Hepatic stellate cell (primary cell): ENCODE results near the gene MINK1.
A peak's percentile ranks its signal among the peaks of the same experiment; 100 is the strongest.
"Not testable (repeated sequence)": the region's sequence is repeated elsewhere in the genome, so short reads cannot be mapped to it uniquely, and the experiment has no call there.

Experiments
- DNase-seq: peaks from one replicate; pipeline ENCODE4 v3.0.0; 2011; ENCODE audit warnings: low spot score

The MINK1 gene

DNA sequence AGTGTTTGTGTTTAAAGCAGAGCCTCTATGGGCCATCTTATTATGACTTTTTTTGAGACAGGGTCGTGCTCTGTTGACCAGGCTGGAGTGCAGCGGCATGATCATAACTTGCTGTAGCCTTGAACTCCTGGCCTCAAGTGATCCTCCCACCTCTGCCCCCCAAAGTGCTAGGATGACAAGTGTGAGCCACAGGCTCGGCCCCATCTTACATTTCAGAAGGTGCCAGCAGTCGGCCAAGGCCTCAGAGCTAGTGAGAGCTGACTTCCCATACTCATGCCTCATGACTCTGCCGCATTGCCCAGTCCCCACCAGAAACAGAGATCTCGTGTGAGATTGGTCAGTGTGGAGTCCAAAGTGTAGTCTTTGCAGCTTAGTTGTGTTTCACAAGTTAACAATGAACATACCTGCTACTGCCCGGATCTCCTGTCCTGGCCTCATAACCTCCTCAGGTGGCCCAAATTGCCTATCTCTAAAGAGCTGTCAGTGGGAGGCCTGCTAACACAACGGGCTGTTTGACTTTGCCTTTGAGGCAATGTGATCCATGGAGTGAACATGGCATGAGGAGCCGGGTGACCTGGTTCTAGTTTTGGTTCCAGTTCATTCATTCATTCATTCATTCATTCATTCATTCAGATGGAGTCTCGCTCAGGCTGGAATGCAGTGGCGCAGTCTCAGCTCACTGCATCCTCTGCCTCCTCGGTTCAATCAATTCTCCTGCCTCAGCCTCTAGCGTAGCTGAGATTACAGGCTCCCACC is 13.7 kb downstream of the MINK1 start:
- DNase-seq, result no peak

DNA sequence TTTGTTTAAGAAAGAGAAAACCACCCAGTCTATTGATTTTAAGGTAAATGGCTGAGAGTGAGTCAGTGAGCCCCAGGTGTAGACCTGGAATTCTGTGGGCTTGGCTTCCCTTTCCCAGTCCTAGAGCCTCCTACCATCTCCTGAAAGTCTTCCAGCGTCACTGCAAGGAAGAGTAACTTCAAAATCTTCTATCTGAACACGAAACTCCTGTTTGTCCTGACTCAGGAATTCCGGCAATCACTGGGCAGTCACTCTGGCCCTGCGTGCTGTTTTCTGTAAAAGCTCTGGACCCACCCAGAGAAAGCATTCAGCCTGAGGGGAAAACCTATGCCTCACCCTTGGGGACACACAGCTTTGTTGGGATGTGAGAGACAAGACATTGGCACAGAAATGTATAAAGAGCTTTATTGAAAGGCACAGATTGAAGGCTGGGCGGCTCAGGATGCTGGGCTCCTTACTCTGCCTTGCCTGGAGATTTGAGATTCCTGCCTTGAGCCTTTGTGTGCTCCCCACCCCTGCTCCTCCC is 15.9 kb downstream of the MINK1 start:
- no peak for DNase-seq

DNA sequence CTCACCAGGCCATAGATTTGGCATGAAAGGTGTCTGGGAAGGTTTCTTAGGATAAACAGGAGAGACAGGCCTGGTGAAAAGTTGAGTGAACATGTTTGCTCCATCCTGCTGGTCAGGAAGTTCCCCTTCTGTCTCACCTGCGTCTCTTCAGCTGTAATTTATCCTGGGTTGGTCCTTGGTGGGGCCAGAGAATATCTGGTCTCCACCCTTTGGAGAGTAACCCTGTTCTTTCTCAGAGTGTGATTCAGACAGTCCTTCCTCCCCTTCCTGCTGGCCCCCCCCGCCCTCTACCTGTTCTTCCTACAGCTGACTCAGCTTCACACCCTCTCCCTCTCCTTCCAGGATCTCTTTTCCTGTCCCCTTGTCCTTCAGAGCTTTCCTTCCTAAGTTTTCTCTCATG is 17.1 kb downstream of the MINK1 start:
- DNase-seq, result no peak

DNA sequence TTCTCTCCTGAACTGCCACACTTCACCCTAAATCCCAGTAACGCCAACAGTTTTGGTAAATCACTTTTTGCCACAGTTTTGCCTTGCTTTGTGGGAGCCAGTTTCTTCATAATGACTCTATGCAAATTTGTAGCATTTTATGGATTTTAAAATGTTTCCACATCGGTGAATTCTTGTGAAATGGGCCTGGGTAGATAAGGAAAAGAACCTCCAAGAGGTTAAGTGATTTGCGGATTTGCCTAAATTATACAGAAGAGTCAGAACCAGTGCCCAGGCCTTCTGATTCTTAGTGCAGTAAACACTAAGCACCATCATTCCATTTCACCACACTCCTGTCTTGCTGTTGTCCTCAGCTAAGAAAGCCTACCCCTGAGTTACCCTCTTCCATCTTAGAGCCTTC is 17.9 kb downstream of the MINK1 start:
- no peak for DNase-seq

DNA sequence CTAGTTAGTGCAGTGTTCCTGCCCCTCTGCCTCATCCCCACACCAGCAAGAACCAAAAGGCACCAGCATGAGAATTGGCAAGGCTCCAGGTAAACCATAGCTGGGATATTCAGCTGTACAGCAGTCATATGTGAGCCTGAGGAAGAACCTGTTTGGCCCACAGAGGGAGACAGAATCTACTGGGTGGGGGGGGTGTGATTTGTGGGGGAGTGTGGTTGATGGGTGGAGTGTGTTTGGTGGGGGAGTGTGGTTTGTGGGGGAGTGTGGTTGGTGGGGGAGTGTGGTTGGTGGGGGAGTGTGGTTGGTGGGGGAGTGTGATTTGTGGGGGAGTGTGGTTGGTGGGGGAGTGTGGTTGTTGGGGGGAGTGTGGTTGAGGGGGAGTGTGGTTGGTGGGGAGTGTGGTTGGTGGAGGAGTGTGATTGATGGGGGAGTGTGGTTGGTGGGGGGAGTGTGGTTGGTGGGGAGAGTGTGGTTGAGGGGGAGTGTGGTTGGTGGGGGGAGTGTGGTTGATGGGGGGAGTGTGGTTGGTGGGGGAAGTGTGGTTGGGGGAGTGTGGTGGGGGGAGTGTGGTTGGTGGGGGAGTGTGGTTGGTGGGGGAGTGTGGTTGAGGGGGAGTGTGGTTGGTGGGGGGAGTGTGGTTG is 19.5 kb downstream of the MINK1 start:
- DNase-seq, result peak; percentile 76

DNA sequence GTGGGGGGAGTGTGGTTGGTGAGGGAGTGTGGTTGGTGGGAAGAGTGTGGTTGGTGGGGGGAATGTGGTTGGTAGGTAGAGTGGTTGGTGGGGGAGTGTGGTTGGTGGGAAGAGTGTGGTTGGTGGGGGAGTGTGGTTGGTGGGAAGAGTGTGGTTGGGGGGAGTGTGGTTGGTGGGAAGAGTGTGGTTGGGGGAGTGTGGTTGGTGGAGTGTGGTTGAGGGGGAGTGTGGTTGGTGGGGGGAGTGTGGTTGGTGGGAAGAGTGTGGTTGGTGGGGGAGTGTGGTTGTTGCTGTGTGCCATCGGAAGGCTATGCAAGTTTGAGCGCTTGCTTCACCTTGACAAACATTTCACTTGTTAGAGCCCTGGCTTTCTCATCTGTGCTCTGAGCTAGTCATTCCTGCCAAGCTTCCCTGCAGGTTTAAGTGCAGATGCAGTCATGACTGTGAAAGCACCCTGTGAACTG is 20.1 kb downstream of the MINK1 start:
- no peak for DNase-seq

DNA sequence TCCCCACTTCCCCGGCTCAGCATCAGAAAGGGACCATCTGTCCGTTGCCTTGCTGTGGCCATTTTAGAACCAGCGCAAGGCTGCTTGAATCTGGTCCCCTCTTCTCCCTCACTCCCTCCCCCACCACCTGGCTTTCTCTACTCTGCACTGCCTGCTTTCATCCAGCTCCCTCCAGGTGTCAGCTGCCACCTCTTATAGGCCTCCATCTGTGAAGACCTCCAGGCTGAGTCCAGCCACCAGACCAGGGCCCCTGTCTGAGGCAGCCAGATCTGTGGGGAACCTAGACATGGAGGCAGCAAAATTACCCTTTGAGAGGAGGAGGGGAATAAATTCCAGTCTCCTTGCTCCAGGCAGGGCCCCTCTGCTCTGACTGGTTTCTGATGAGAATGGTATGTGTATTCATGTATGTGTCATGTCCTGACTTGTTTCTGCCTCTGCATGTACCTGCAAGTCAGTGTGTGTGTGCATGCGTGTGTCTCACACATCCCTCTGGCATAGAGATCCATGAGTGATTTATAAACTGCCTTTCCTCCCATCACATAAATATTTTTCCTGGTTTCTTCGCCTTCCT is 21.1 kb downstream of the MINK1 start:
- no peak for DNase-seq

DNA sequence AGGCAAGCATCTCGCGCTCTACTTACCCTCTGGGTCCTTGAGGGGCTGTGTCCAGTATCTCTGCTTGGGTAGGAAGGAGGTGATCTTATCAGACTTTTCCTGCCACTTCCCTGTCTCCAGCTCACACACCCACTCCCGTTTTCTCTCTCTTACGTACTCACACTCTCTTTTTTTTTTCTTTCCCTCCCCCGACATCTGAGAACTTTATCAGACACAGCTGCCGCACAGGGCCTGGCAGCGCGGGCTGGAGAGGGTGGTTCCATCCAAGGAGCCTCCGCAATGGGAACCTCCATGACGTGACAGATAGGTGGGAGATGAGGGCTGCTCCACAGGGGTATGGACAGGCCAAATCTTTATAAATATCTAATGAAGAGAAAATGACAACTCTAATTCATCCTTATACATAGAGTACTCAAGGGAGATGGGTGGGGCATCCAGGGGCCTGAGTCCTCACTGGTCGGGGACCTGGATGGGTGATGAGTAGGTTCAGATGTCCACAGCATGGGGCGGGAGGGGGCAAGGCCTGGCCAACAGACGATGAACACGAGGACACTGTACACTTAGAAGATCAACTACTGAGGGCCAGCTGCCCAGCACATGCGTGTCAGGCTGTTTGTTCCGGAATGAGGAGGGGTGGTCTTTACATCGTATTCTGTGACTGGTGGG is 23.3 kb downstream of the MINK1 start:
- no peak for DNase-seq

DNA sequence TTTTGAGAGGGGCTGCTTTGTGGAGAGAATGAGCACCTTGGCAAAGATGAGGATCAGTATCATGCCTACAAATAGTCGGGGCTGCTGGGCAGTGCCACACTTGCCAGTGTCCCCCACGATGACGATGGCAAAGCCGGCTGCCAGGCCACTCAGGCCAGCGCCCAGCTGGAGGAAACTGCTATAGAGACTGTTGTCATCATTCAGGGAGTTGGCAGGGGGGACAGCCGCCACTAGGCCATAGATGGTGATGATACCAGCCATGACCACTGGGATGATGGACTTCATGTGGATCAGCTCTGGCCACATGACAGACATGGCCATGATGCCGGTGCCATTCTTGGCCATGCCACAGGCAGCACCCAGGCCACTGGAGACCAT is 23.8 kb downstream of the MINK1 start:
- DNase-seq, result no peak

DNA sequence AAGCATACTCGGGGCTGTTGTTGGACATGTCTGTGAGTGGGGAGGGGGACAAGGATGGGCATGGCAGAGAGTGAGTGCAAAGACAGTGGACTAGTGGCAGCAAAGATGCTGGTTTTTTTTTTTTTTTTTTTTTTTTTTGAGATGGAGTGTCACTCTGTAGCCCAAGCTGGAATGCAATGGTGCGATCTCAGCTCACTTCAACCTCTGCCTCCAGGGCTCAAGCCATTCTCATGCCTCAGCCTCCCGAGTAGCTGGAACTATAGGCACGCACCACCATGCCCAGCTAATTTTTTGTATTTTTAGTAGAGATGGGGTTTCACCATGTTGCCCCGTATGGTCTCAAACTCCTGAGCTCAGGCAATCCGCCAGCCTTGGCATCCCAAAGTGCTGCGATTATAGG is 24.2 kb downstream of the MINK1 start:
- not testable (repeated sequence) for DNase-seq

DNA sequence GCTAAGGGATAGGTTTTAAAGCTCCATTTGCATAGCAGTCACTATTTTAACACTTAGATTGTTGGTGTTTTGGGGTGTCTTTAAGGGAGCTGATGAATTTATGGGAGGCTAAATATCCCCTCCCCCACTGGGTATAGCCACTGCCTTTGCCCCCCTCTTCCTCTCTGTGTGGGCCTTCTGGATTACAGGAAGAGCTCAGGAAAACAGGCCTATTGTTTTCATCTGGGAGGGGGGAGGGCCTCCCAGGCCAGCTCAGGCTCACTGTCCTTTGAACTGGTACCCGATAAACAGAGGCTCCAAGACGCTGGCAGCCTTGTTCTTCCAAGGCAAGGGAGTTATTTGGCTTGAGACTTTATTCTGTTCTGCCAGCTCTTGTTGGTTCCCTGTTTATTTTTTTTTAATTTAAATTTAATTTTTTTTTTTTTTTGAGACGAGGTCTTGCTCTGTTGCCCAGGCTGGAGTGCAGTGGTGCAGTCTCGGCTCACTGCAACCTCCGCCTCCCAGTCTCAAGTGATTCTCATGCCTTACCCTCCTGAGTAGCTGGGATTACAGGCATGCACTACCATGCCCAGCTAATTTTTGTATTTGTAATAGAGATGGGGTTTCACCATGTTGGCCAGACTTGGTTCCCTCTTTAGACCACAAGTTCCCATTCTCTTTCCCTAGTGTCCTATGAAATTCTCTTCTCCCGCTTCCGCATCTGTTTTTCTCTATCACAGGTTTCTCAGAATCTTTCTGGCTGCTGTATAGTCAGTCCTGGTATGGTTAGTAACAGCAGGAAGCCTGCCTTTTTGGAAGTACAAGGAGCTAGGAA is 25.1 kb downstream of the MINK1 start:
- DNase-seq, result no peak

DNA sequence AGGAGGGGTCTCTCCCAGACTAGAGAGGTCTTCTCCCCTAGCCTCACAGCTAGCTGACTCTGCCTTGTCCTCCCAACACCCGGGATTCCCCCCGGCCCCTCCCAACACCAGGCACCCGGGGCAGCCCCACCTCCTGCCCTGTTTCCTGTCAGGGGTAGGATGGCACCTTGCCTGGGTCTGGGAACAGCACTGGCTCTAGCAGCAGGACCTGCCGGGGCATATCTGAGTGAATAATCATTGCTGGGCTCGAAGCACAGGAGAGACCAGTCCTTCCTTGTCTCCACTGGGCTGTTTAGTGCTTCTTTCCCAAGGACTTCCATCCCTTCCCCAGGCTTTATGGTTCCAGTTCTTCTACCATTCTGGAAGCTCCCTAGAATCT is 25.7 kb downstream of the MINK1 start:
- DNase-seq, result peak; percentile 19

DNA sequence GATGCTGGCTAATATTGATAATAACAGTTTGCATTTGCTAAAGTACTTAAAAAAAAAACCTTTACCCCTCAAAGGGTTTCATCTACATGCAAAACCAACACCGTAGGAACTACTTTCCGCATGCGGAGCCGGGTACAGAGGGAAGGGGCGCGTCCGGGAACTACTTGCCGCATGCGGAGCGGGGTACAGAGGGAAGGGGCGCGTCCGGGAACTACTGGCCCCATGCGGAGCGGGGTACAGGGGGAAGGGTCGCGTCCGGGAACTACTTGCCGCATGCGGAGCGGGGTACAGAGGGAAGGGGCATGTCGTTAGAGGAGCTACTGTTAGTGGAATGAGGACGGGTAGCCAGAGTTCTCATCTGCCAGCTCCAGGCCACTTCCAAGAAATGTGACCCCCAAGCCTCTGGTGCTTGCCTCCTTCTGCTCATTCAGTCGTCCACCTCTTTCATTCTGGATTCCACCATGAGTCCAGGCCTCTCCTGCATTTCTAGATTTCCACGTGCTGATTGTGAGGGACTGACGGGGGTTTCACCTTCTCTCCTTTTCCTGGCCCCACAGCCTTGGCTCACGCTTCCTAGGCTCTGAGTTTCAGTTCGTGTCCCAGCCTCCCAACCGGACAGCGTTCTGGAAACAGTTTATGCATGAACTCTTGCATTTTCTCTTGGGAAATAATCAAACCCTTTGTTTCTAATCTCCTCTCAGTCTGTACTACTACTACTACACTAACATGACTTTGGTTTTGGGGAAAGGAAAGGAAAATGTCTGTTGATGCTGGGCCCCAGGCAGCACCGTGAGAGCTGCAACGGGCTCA is 26.9 kb downstream of the MINK1 start:
- no peak for DNase-seq

DNA sequence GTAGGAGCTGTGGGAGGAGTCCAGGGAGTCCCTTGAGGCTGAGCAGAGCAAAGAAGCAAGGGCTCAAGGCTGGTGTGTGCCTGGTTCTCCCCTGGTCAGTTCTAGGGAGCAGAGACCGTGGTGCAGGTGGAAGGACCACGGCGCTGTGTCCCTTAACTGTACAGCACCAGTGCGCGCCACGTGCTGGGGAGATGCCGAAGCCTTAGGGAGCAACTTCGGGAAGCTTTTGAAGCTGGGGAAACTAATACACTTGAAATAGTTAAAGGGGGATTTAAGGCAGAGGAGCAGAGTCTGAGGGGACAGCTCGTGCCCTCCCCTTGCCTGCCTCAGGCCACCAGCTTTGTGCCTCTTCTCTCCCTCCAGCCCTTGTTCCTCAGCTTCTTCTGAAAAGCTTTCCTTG is 27.5 kb downstream of the MINK1 start:
- DNase-seq, result no peak

DNA sequence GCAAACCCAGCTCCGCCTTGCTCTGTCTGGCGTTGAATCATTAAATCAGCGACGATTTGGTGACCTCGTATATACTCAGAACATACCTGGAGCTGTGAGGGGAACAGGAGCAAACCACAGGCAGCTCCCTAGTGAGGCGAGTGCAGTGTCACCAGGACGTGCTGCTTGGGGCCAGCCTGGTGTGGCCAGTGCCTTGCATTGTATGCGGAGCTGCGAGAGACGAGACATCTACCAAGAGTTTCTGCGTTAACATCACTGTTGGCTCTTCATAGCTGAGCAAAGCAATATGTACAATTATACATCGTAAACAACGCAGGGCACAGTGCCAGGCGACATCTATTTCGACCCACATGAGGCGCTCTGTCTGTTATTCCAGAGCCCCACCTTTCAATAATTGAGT is 27.9 kb downstream of the MINK1 start:
- no peak for DNase-seq

DNA sequence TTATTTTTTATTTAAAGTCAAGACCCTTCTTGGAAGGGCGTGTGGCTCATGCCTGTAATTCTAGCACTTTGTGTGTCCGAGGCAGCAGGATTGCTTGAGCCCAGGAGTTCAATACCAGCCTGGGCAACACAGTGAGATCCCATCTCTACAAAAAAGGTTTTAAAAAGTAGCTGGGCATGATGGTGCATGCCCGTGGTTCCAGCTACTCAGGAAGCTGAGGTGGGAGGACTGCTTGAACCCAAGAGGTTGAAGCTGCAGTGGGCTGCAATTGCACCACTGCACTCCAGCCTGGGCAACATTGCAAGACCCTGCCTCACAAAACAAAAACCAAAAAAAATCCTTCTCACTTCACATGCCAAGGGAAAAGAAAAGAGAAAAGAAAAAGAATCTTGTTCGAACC is 29.6 kb downstream of the MINK1 start:
- DNase-seq, result no peak

DNA sequence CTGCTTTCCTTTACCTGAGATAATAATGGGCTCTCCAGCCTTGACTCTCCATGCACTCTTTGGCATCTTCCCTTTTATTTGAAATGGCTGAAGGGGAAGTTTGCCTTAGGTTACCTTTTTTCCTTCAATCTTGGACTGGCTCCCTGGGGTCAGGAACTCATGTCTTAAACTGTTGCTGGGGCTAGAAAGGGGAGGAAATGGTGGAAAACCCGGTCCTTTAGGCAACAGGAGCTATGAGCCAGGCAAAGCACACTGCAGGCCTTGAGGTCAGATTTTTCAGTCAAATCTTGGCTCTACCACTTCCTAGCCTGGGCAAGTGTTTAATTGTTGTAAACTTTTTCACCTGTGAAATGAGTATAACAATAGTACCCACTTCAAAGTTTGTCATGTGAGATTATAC is 30.2 kb downstream of the MINK1 start:
- no peak for DNase-seq

DNA sequence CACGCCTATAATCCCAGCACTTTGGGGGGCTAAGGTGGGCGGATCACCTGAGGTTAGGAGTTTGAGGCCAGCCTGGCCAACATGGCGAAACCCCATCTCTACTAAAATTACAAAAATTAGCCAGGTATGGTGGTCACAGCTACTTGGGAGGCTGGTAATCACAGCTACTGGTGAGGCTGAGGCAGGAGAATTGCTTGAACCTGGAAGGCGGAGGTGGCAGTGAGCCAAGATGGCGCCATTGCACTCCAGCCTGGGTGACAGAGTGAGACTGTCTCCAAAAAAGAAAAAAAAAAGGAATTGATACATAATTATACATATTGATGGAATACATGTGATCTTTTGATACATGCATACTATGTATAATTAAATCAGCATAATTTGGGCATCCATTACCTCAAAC is 34.4 kb downstream of the MINK1 start:
- DNase-seq, result not testable (repeated sequence)

DNA sequence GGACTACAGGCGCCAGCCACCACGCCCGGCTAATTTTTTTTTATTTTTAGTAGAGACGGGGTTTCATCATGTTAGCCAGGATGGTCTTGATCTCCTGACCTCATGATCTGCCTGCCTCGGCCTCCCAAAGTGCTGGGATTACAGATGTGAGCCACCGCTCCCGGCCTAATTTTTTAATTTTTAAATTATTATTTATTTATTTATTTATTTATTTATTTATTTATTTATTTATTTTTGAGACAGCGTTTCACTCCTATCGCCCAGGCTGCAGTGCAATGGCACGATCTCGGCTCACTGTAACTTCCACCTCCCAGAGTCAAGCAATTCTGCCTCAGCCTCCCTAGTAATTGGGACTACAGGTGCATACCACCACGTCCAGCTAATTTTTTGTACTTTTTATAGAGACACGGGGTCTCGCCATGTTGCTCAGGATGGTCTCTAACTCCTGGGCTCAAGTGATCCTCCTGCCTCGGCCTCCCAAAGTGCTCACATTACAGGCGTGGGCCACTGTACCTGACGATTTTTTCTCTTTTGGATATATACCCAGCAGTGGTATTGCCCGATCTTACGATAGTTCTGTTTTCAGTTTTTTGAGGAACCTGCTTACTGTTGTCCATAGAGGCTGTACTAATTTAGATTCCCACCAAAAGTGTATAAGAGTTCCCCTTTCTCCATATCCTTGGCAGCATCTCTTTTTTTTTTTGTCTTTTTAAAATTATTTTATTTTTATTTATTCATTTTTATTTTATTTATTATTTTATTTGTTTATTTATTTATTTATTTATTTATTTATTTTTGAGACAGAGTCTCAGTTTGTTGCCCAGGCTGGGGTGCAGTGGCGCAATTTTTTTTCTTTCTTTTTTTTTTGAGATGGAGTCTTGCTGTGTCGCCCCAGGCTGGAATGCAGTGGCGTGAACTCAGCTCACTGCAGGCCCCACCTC is 36.2 kb downstream of the MINK1 start:
- not testable (repeated sequence) for DNase-seq

DNA sequence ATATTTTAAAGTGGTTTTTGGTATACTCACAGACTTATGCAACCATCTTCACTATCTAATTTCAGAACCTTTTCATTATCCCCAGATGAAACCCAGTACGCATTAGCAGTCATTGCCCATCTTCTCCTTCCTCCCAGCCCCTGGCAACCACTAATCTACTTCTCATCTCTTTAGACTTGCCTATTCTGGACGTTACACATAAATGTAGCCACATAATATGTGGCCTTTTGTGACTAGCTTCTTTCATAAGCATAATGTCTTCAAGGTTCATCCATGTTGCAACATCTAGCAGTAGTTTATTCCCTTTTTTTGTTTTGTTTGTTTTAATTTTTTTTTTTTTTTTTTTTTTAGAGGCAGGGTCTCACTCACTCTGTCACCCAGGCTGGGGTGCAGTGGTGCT is 37.7 kb downstream of the MINK1 start:
- no peak for DNase-seq
